NCI-H2196 (cell line): ENCODE results near the gene CPAMD8.
"Not testable (repeated sequence)": the region's sequence is repeated elsewhere in the genome, so short reads cannot be mapped to it uniquely, and the experiment has no call there.

ENCODE experiments used
- DNase-seq: peaks from one replicate; lab custom pipeline; 2025; ENCODE audit not compliant: unreplicated experiment; lab: John Stamatoyannopoulos, UW

The CPAMD8 gene

GRCh38 chr19:17043744-17044143, 17.1 kb upstream of the CPAMD8 start:
- DNase-seq, result no peak

- DNase-seq, result no peak
Observed at GRCh38 chr19:17041976-17042375, 15.4 kb upstream of the CPAMD8 start.

DNA sequence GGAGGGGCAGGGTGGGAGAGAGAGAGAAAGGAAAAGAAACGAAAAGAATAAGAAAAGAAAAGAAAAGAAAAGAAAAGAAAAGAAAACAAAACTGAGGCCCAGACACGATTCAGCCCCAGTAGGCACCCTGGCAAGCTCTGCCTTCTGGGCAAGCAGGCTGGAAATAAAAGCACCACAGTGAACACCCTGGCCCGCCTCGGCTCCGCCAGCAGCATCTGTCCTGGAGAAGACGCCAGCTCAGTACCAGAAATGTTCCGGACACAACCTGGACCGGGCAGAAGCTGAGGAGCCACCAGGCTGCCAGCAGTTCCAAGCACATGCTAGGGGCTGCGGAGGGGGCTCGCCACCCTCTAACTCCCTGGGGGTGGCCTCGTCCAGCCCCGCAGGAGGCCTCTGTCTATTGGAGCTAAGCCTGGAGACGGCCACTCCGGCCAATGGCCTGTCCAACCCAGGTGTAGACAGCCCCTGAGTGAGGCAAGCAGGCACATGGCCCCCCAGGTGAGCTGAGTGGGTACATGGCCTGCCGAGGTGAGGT, 11.4 kb upstream of the CPAMD8 start:
- DNase-seq, result no peak

- DNase-seq, result no peak
Observed at GRCh38 chr19:17037184-17037583, 10.6 kb upstream of the CPAMD8 start.

GRCh38 chr19:17036640-17037039, 10.0 kb upstream of the CPAMD8 start:
- DNase-seq, result no peak

DNA sequence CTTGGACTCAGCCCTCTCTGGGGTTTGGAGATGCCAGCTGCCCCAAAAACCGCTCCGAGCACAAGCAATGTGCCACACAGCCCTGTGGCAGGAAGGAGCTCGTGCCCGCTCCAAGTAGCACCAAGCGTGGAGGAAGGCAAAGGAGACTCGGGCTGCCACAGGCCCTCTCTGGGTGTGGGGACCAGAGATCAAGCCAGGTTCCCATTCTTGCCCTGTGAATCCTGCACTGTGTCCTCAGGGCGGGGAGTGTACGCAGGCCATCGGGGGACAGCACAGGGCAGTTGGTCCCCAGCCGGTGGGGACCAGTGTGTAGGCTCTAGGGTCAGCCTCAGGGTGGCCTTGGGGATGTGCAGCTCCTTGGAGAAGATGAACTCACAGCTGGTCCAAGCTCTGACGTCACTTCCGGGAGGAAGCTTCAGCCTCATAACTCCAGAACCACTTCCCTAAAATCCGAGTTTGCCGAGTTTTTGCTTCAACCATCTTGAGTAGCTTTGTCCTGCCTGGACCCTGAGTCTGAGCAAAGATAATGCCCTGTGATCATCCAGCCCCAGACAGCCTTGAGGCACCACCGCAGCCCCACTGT, 9.3 kb upstream of the CPAMD8 start:
- no peak for DNase-seq

DNA sequence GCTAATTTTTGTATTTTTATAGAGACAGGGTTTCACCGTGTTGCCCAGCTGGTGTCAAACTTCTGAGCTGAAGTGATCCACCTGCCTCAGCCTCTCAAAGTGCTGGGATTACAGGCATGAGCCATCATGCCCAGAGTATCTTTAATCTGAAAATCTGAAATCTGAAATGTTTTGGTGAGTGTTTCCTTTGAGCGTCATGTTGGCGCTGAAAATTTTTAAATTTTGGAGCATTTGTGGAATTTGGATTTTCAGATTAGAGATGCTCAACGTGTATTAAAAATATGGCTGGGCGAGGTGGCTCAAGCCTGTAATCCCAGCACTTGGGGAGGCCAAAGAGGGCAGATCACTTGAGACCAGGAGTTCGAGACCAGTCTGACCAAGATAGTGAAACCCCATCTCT, 5.1 kb upstream of the CPAMD8 start:
- no peak for DNase-seq

DNA sequence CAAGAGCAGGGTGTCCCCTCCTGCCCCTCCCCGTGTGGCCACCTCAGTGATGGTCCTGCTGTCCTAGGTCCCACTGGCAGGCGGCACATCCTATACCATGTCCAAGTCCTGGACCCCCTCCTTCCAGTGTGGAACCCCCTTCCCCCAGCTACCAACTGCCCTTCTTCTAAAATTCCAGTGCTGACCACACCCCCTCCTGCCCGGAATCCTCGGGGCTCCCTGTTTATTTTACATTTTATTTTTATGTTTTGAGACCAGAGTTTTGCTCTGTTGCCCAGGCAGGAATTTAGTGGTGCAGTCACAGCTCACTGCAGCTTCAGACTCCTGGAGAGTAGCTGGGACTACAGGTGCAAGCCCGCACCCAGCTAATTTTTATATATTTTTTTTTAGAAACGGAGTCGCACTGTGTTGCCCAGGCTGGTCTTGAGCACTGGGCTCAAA, 945 bp upstream of the CPAMD8 start:
- no peak for DNase-seq

GRCh38 chr19:17025991-17026658, 485 bp downstream of the CPAMD8 start:
- no peak for DNase-seq

GRCh38 chr19:17025361-17025760, 1.2 kb downstream of the CPAMD8 start:
- no peak for DNase-seq

DNA sequence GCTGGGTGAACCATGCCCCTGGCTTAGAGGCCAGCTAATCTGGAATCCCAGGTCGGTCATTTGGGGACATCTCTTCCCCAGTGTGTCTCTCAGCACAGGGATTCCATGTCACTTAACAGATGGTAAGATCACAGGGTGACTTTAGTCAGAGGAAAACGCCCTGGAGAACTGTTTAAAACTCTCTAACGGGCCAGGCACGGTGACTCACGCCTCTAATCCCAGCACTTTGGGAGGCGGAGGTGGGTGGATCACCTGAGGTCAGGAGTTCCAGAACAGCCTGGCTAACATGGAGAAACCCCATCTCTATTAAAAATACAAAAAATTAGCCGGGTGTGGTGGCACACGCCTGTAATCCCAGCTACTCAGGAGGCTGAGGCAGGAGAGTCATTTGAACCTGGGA, 1.7 kb downstream of the CPAMD8 start:
- not testable (repeated sequence) for DNase-seq

- no peak for DNase-seq
Observed at GRCh38 chr19:17023805-17024204, 2.8 kb downstream of the CPAMD8 start.

DNA sequence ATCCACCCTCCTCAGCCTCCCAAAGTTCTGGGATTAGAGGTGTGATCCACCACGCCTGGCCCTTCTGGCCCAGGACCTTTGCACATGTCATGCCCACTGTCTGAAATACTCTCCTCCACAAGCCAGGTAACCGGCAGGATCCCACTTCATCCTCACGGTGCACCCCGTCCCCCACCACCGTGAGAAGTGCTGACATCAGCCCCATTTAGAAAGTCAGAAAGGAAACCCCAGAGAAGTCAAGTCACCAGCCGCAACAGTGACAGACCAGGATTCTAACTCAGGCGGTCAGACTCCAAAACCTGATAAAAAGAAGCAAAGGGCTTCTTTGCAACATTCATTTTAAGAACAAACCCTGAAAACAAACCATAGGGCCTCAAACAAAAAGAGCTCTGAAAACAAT, 3.9 kb downstream of the CPAMD8 start:
- DNase-seq, result no peak

DNA sequence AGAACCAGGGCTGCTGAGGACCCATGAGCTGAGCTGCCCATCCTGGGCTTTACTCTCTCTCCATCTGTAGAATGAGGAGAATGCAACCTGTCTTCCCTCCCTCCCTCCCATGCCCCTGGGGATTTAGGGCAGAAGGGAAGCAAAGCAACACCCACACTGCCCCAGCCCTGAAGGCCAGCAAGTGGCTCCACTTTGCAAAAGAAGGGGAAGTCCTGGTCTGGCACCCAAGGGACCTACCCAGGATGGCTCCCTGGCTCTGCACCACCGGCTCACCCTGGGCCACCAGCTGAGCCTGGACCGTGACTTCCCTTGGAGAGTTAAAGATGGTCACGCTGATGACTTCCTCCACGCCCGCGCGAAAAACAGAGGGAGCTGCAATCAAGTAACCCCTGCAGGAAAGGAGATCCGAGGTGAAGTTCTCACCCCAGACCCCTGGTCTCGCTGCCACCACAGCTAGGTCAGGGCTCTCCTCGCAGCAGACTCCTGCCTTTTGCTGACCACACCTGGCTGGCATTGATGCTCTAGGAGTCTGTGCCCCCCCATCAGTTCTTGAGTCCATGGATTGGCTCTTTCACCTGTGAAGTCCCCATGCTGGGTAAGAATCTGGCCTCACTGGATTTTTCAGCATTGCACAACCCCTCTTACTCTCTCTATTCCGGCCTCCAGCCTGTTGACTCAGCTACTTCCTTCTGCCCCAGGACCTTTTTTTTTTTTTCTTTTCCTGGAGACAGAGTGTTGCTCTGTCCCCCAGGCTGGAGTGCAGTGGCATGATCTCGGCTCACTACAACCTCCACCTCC, 4.6 kb downstream of the CPAMD8 start:
- DNase-seq, result no peak

- no peak for DNase-seq
Observed at GRCh38 chr19:17021328-17021727, 5.3 kb downstream of the CPAMD8 start.

GRCh38 chr19:17020823-17021222, 5.8 kb downstream of the CPAMD8 start:
- DNase-seq, result no peak

GRCh38 chr19:17020385-17020784, 6.2 kb downstream of the CPAMD8 start:
- no peak for DNase-seq

GRCh38 chr19:17014212-17014861, 12.3 kb downstream of the CPAMD8 start:
- DNase-seq, result not testable (repeated sequence)

- DNase-seq, result no peak
Observed at GRCh38 chr19:17011485-17011884, 15.1 kb downstream of the CPAMD8 start.

GRCh38 chr19:17006579-17006978, 20.0 kb downstream of the CPAMD8 start:
- no peak for DNase-seq

GRCh38 chr19:17005000-17005399, 21.6 kb downstream of the CPAMD8 start:
- DNase-seq, result no peak
